Neural cell (in vitro differentiated cells): ENCODE data around the gene TRABD2A. TPM values are rescaled to one million over a fixed set of nuclear protein-coding genes. Genes with fewer than 3 reads are reported as not detected.

Experiments used
- H2AFZ ChIP-seq: fragments of 200-600, 300-800 bp; sonication (generic), shearing (Covaris generic); 2 replicates; pipeline ENCODE4 v1.6.0; 2014; ENCODE audit warnings: low read depth, mild to moderate bottlenecking, antibody characterized with exemption, low read length, moderate library complexity
- H3F3A ChIP-seq: fragments of 200-600 bp; shearing (Covaris generic); 2 replicates; pipeline ENCODE4 v1.6.1; 2016; ENCODE audit warnings: mild to moderate bottlenecking, moderate library complexity, mixed read lengths, antibody characterized with exemption, low read length; ENCODE audit not compliant: insufficient read depth, poor library complexity, severe bottlenecking
- H3K27ac ChIP-seq: fragments of 200-600, 300-800 bp; sonication (generic), shearing (Covaris generic); 2 replicates; pipeline ENCODE4 v1.5.1; 2014; ENCODE audit warnings: mild to moderate bottlenecking, low read length, moderate library complexity
- H3K27me3 ChIP-seq: fragments of 300-800, 200-600 bp; sonication (generic), shearing (Covaris generic); 2 replicates; pipeline ENCODE4 v1.6.0; 2014; ENCODE audit warnings: mild to moderate bottlenecking, low read depth, low read length, moderate library complexity; ENCODE audit not compliant: insufficient read depth
- H3K36me3 ChIP-seq: fragments of 300-800, 200-600 bp; sonication (generic), shearing (Covaris generic); 2 replicates; pipeline ENCODE4 v1.5.1; 2014; ENCODE audit warnings: mild to moderate bottlenecking, antibody characterized with exemption, low read length, moderate library complexity; ENCODE audit not compliant: insufficient read depth
- H3K4me2 ChIP-seq: fragments of 300-800, 200-600 bp; sonication (generic), shearing (Covaris generic); 2 replicates; pipeline ENCODE4 v1.6.0; 2014; ENCODE audit warnings: mild to moderate bottlenecking, low read length
- H3K4me3 ChIP-seq: fragments of 300-800, 200-600 bp; sonication (generic), shearing (Covaris generic); 2 replicates; pipeline ENCODE4 v1.5.1; 2014; ENCODE audit warnings: mild to moderate bottlenecking, low read length, moderate library complexity
- H3K79me2 ChIP-seq: fragments of 200-600 bp; shearing (Covaris generic); replicated peaks from 2 replicates; pipeline ENCODE4 v1.6.0; 2014; ENCODE audit warnings: mild to moderate bottlenecking, low read length, moderate library complexity; ENCODE audit not compliant: insufficient read depth
- H3K9ac ChIP-seq: fragments of 300-800, 200-600 bp; sonication (generic), shearing (Covaris generic); 2 replicates; pipeline ENCODE4 v1.6.1; 2016; ENCODE audit warnings: mild to moderate bottlenecking, low read length, mixed read lengths
- H3K9me2 ChIP-seq: fragments of 200-600 bp; shearing (Covaris generic); 2 replicates; pipeline ENCODE4 v1.6.1; 2016; ENCODE audit warnings: mild to moderate bottlenecking, low read length, mixed read lengths; ENCODE audit not compliant: insufficient read depth
- H3K9me3 ChIP-seq: fragments of 200-600, 300-800 bp; sonication (generic), shearing (Covaris generic); 2 replicates; pipeline ENCODE4 v1.6.1; 2016; ENCODE audit warnings: mild to moderate bottlenecking, mixed run types, low read length, moderate library complexity, mixed read lengths
- H4K20me1 ChIP-seq: fragments of 200-600 bp; shearing (Covaris generic); 2 replicates; pipeline ENCODE4 v1.6.1; 2016; ENCODE audit warnings: mild to moderate bottlenecking, mixed run types; ENCODE audit not compliant: insufficient read depth
- EP300 ChIP-seq: fragments of 450-650 bp; conservative IDR thresholded peaks from 2 replicates; pipeline ENCODE4 v1.6.1; 2014; ENCODE audit warnings: antibody characterized with exemption, mild to moderate bottlenecking, moderate library complexity; ENCODE audit not compliant: poor library complexity, severe bottlenecking
- EZH2 ChIP-seq: fragments of 200-600, 300-800 bp; shearing (Covaris generic), sonication (generic); IDR thresholded peaks from 2 replicates; pipeline ENCODE4 v1.6.1; 2014; ENCODE audit warnings: antibody characterized with exemption, low read length, borderline replicate concordance, mild to moderate bottlenecking; ENCODE audit not compliant: insufficient read depth, poor library complexity, severe bottlenecking
- MXI1 ChIP-seq: fragments of 450-650 bp; conservative IDR thresholded peaks from 2 replicates; pipeline ENCODE4 v1.6.1; 2014; ENCODE audit warnings: antibody characterized with exemption, mild to moderate bottlenecking; ENCODE audit not compliant: poor library complexity, severe bottlenecking
- POLR2AphosphoS5 ChIP-seq: IDR thresholded peaks from 2 replicates; pipeline ENCODE4 v1.6.1; 2012
- RAD21 ChIP-seq: fragments of 450-650 bp; conservative IDR thresholded peaks from 2 replicates; pipeline ENCODE4 v1.6.1; 2014; ENCODE audit warnings: antibody characterized with exemption, mild to moderate bottlenecking, moderate library complexity
- SMC3 ChIP-seq: fragments of 450-650 bp; conservative IDR thresholded peaks from 2 replicates; pipeline ENCODE4 v1.6.1; 2014; ENCODE audit warnings: antibody characterized with exemption, mild to moderate bottlenecking, moderate library complexity; ENCODE audit not compliant: poor library complexity
- TAF1 ChIP-seq: IDR thresholded peaks from 2 replicates; pipeline ENCODE4 v1.6.1; 2012; ENCODE audit warnings: low read depth
- polyA minus RNA-seq: library from RNA; depleted of rRNA, polyadenylated mRNA; stranded (reverse); fragments of >200 nt; gene quantifications from 2 replicates; pipeline ENCODE4 v1.2.3, GENCODE V29; 2014
- polyA plus RNA-seq: library from polyadenylated mRNA; depleted of rRNA; stranded (reverse); fragments of >200 nt; gene quantifications from 2 replicates; pipeline ENCODE4 v1.2.3, GENCODE V29; 2014
- TF ChIP-seq, protein P1 (sequence below): fragments of 450-650 bp; IDR thresholded peaks from 2 replicates; pipeline ENCODE4 v1.5.1; 2014; ENCODE audit warnings: antibody characterized with exemption, mild to moderate bottlenecking, moderate library complexity; ENCODE audit not compliant: poor library complexity, severe bottlenecking
- TF ChIP-seq, protein P2 (sequence below): IDR thresholded peaks from 2 replicates; pipeline ENCODE4 v1.6.1; 2012; ENCODE audit warnings: borderline replicate concordance

The TRABD2A gene, protein sequence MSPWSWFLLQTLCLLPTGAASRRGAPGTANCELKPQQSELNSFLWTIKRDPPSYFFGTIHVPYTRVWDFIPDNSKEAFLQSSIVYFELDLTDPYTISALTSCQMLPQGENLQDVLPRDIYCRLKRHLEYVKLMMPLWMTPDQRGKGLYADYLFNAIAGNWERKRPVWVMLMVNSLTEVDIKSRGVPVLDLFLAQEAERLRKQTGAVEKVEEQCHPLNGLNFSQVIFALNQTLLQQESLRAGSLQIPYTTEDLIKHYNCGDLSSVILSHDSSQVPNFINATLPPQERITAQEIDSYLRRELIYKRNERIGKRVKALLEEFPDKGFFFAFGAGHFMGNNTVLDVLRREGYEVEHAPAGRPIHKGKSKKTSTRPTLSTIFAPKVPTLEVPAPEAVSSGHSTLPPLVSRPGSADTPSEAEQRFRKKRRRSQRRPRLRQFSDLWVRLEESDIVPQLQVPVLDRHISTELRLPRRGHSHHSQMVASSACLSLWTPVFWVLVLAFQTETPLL
- polyA plus RNA-seq (0.17 and 2.7 TPM in 2 replicates), polyA minus RNA-seq (0.23 TPM in 1 of 2 replicates, not detected in the other)

DNA sequence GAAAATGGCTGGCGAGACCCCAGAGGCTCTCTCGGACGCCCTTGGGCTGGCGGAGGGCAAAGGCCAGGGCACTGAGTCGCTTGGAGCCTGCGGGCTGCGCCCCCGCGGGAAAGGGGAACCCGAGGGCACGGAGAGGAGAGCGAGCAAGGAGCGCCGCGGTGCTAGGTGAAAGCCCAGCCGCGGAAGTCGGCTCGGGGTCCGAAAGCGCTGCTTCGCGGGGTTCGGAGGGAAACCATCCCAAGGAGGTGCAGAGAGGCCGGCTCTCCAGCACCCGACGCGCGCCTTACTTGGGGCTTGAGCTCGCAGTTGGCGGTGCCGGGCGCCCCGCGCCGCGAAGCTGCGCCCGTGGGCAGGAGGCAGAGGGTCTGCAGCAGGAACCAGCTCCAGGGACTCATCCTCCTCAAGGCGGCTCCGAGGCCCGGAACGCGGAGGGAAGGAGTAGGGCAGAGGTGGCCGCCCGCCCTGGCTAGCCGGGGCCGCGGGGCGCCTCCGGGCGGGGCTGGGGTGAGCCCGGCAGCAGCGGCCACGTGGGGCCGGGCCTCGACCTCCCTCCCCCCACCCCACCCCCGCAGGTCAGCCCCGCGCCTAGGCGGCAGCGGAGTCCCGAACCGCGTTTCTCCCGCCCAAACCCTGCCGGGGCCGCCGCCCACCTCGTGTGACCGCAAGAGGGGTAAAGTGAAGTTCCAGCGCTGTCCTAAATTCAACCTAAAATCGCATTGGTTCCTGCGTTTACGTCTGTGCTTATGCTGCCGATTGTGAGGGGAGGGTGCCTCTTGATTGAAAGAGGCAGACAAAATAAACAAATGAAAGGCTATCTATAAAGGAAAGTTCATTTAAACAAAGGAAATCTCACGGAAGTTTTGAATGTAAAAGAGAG lies at the start of gene TRABD2A:
Gene TRABD2A (minus strand): TSS at position 440 of the 877 bp plus-strand sequence. CDS start 45 bp downstream, at position 395.
- peak within 1 kb of the TSS; percentile 21 for H3K4me2 ChIP-seq
- H3K9me3 ChIP-seq = no peaks in the 10 kb centered on the region
- peak within 1 kb of the TSS; percentile 66 for H3K4me3 ChIP-seq
- no peaks in the 10 kb centered on the region for H3F3A ChIP-seq
- no peak within 1 kb of the TSS for H3K9ac ChIP-seq
- no peaks in the 10 kb centered on the region for H3K36me3 ChIP-seq
- H3K9me2 ChIP-seq = no peaks in the 10 kb centered on the region
- no peak within 1 kb of the TSS for H3K27ac ChIP-seq
- H3K27me3 ChIP-seq = peaks cover 67% of the 10 kb centered on the region
- H3K79me2 ChIP-seq = no peaks in the 10 kb centered on the region
- H4K20me1 ChIP-seq = no peaks in the 10 kb centered on the region
- no peak within 1 kb of the TSS for H2AFZ ChIP-seq
- TF ChIP-seq RAD21 (no peak), EZH2 (peak; percentile 17)

DNA sequence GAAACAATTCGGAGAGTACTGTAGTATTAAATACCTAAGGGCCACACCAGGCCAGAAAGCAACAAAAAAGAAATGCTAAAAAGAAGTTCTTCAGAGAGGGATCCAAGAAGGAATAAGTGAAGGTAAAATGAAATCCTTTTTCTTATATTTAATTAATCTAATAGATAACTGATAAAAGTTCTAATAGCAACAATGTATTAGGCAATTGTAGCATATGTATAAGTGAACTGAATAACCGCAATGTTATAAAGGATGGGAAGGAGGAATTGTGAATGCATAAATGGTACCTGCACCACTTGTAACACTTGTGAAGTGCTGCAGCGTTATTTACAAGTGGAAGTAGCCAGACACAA lies 46.4 kb upstream of the TRABD2A start:
- Histone ChIP-seq H3K9me3 (no peaks in the 10 kb centered on the region), H3K36me3 (no peaks in the 10 kb centered on the region), H3K9me2 (no peaks in the 10 kb centered on the region), H3K79me2 (no peaks in the 10 kb centered on the region), H3K27me3 (no peaks in the 10 kb centered on the region), H3K4me2 (no peak overlapping the region), H3F3A (no peaks in the 10 kb centered on the region), H3K27ac (no peak overlapping the region), H2AFZ (no peak overlapping the region), H3K9ac (no peak overlapping the region), H3K4me3 (no peak overlapping the region), H4K20me1 (no peaks in the 10 kb centered on the region)
- no peak for TF ChIP-seq EP300
- no peak for TF ChIP-seq SMC3
- TF ChIP-seq, protein P1, sequence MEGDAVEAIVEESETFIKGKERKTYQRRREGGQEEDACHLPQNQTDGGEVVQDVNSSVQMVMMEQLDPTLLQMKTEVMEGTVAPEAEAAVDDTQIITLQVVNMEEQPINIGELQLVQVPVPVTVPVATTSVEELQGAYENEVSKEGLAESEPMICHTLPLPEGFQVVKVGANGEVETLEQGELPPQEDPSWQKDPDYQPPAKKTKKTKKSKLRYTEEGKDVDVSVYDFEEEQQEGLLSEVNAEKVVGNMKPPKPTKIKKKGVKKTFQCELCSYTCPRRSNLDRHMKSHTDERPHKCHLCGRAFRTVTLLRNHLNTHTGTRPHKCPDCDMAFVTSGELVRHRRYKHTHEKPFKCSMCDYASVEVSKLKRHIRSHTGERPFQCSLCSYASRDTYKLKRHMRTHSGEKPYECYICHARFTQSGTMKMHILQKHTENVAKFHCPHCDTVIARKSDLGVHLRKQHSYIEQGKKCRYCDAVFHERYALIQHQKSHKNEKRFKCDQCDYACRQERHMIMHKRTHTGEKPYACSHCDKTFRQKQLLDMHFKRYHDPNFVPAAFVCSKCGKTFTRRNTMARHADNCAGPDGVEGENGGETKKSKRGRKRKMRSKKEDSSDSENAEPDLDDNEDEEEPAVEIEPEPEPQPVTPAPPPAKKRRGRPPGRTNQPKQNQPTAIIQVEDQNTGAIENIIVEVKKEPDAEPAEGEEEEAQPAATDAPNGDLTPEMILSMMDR = no peak
- no peak for TF ChIP-seq TAF1
- TF ChIP-seq POLR2AphosphoS5 = no peak
- TF ChIP-seq, protein P2, sequence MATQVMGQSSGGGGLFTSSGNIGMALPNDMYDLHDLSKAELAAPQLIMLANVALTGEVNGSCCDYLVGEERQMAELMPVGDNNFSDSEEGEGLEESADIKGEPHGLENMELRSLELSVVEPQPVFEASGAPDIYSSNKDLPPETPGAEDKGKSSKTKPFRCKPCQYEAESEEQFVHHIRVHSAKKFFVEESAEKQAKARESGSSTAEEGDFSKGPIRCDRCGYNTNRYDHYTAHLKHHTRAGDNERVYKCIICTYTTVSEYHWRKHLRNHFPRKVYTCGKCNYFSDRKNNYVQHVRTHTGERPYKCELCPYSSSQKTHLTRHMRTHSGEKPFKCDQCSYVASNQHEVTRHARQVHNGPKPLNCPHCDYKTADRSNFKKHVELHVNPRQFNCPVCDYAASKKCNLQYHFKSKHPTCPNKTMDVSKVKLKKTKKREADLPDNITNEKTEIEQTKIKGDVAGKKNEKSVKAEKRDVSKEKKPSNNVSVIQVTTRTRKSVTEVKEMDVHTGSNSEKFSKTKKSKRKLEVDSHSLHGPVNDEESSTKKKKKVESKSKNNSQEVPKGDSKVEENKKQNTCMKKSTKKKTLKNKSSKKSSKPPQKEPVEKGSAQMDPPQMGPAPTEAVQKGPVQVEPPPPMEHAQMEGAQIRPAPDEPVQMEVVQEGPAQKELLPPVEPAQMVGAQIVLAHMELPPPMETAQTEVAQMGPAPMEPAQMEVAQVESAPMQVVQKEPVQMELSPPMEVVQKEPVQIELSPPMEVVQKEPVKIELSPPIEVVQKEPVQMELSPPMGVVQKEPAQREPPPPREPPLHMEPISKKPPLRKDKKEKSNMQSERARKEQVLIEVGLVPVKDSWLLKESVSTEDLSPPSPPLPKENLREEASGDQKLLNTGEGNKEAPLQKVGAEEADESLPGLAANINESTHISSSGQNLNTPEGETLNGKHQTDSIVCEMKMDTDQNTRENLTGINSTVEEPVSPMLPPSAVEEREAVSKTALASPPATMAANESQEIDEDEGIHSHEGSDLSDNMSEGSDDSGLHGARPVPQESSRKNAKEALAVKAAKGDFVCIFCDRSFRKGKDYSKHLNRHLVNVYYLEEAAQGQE = no peak
- no peak for TF ChIP-seq RAD21
- no peak for TF ChIP-seq EZH2
- no peak for TF ChIP-seq MXI1
